Fibroblast of lung (primary cell): Measurements from ENCODE around the gene ZNF282. TPM values are rescaled to one million over a fixed set of nuclear protein-coding genes. Genes with fewer than 3 reads are reported as not detected.

Experiments
- DNase-seq, 2 donors: peaks; one replicate each; pipeline versions ENCODE4 v3.0.0 to v3.0.0-alpha.2; 2010; ENCODE audit warnings: low read depth in 2 of 2
- H2AFZ ChIP-seq: 2 replicates; pipeline ENCODE4 v1.5.1; 2012; ENCODE audit warnings: low read length, control low read depth, inconsistent platforms
- H3K27ac ChIP-seq: 2 replicates; pipeline ENCODE4 v1.5.1; 2011; ENCODE audit warnings: low read length, control low read depth; ENCODE audit not compliant: insufficient read depth
- H3K27me3 ChIP-seq: 2 replicates; pipeline ENCODE4 v1.5.1; 2011; ENCODE audit warnings: mild to moderate bottlenecking, low read length; ENCODE audit not compliant: control insufficient read depth, insufficient read depth
- H3K36me3 ChIP-seq: 2 replicates; pipeline ENCODE4 v1.5.1; 2011; ENCODE audit warnings: low read length; ENCODE audit not compliant: control insufficient read depth, insufficient read depth
- H3K4me1 ChIP-seq: 2 replicates; pipeline ENCODE4 v1.5.1; 2011; ENCODE audit warnings: low read length; ENCODE audit not compliant: control insufficient read depth, insufficient read depth; ENCODE audit errors: extremely low read depth
- H3K4me2 ChIP-seq: 2 replicates; pipeline ENCODE4 v1.5.1; 2011; ENCODE audit warnings: low read length, control low read depth; ENCODE audit not compliant: insufficient read depth; ENCODE audit errors: extremely low read depth
- H3K4me3 ChIP-seq, 4 experiments: fragments of 200-600 bp in 1 of 4; sonication (generic) in 1 of 4; replicated peaks in 1 of 4; 2 replicates each; pipeline ENCODE4 v1.5.1; 2011 to 2016; ENCODE audit warnings: low read length in 4 of 4, low read depth in 3 of 4, mild to moderate bottlenecking in 3 of 4, control low read depth in 2 of 4, inconsistent platforms in 1 of 4, mixed read lengths in 1 of 4; ENCODE audit not compliant: insufficient read depth in 1 of 4; ENCODE audit errors: control extremely low read depth in 1 of 4
- H3K79me2 ChIP-seq: 2 replicates; pipeline ENCODE4 v1.5.1; 2012; ENCODE audit warnings: mild to moderate bottlenecking, low read length, inconsistent platforms; ENCODE audit not compliant: control insufficient read depth, insufficient read depth
- H3K9ac ChIP-seq: 2 replicates; pipeline ENCODE4 v1.5.1; 2011; ENCODE audit warnings: mild to moderate bottlenecking, low read length, control low read depth; ENCODE audit not compliant: insufficient read depth
- H3K9me3 ChIP-seq: 2 replicates; pipeline ENCODE4 v1.5.1; 2012; ENCODE audit warnings: low read depth, low read length; ENCODE audit not compliant: control insufficient read depth, insufficient read depth
- H4K20me1 ChIP-seq: 2 replicates; pipeline ENCODE4 v1.5.1; 2011; ENCODE audit warnings: low read length; ENCODE audit not compliant: control insufficient read depth, insufficient read depth; ENCODE audit errors: extremely low read depth
- EZH2 ChIP-seq: IDR thresholded peaks from 2 replicates; pipeline ENCODE4 v1.5.1; 2012; ENCODE audit warnings: low read length, control low read depth, mild to moderate bottlenecking; ENCODE audit errors: missing control alignments
- polyA plus RNA-seq, 2 donors: library from polyadenylated mRNA; depleted of rRNA in 1 of 2; stranded (reverse) in 1 of 2; unstranded in 1 of 2; fragments of >200 nt; gene quantifications; 2 replicates each; pipeline ENCODE4 v1.2.1, GENCODE V29; 2011 to 2012; ENCODE audit warnings: missing spikeins in 1 of 2
- total RNA-seq: library from RNA; depleted of rRNA; stranded (reverse); fragments of >200 nt; gene quantifications from 2 replicates; pipeline ENCODE4 v1.2.1, GENCODE V29; 2014
- TF ChIP-seq, protein P1 (sequence below), 2 donors: IDR thresholded peaks in 1 of 2; conservative IDR thresholded peaks in 1 of 2; 1 replicate in 1 of 2; 2 replicates in 1 of 2; pipeline ENCODE4 v1.5.1; 2011 to 2012; ENCODE audit warnings: low read length in 2 of 2, control low read depth in 1 of 2, inconsistent platforms in 1 of 2, low read depth in 1 of 2, mild to moderate bottlenecking in 1 of 2

Gene ZNF282
- total and polyA plus RNA-seq, 2 donors (not counting 1 experiment from before 2014, with no cell fraction given): 6.8 to 23.1 TPM

DNA sequence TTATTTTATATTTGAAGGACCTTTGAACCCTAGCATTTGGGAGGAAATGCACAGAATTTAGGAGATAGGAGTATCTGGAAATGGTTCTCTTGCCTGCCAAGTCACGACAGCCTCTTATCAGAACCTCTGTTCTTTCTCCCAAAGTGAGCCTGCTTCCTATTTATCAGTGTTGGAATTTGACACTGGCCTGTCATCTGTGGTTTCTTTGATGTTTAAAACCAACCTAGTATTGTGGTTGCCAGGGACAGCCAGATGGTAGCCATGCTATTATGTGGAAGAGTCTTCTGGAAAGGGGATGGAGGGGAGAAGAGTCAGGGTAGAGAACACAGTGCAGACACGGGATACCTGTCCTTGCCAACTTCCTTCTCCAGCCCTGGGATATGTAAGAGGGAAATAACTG, 21.1 kb downstream of the ZNF282 start:
- H3K4me3 ChIP-seq: no peak overlapping the region
- no peaks in the 10 kb centered on the region for H3K9me3 ChIP-seq
- no peak overlapping the region for H3K9ac ChIP-seq
- no peak overlapping the region for H3K27ac ChIP-seq
- no peak for TF ChIP-seq EZH2
- H2AFZ ChIP-seq: no peak overlapping the region
- no peak for DNase-seq
- H3K79me2 ChIP-seq: no peaks in the 10 kb centered on the region
- H3K36me3 ChIP-seq: peaks cover 25% of the 10 kb centered on the region
- H3K27me3 ChIP-seq: no peaks in the 10 kb centered on the region
- no peak overlapping the region for H3K4me2 ChIP-seq
- H4K20me1 ChIP-seq: no peaks in the 10 kb centered on the region
- no peaks in the 10 kb centered on the region for H3K4me1 ChIP-seq

DNA sequence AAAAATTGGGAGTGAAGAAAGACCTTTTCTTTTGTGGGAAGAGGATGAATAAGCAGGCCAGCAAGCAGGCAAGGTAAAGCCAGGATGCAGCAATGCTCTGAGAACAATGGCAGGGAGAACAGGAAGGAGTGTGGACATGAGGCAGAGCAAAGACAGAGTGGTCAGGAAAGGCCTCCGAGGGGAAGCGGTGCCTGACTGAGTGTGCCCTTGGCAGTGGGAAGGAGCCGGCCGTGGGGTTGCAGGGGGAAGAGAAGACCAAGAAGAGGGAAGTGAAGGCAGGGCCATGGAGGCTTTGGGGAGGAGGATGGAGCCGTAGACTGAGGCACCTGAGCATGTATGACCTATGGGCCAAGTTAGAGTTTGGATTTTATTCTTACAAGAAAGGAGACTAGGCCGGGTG, 22.2 kb downstream of the ZNF282 start:
- Histone ChIP-seq H3K9me3 (no peaks in the 10 kb centered on the region), H3K36me3 (peaks cover 22% of the 10 kb centered on the region), H3K4me3 (no peak overlapping the region), H3K9ac (no peak overlapping the region), H3K79me2 (no peaks in the 10 kb centered on the region), H4K20me1 (no peaks in the 10 kb centered on the region), H3K4me1 (no peaks in the 10 kb centered on the region), H3K27ac (no peak overlapping the region), H2AFZ (no peak overlapping the region), H3K4me2 (no peak overlapping the region), H3K27me3 (no peaks in the 10 kb centered on the region)
- no peak for DNase-seq
- no peak for TF ChIP-seq EZH2
- TF ChIP-seq, protein P1, sequence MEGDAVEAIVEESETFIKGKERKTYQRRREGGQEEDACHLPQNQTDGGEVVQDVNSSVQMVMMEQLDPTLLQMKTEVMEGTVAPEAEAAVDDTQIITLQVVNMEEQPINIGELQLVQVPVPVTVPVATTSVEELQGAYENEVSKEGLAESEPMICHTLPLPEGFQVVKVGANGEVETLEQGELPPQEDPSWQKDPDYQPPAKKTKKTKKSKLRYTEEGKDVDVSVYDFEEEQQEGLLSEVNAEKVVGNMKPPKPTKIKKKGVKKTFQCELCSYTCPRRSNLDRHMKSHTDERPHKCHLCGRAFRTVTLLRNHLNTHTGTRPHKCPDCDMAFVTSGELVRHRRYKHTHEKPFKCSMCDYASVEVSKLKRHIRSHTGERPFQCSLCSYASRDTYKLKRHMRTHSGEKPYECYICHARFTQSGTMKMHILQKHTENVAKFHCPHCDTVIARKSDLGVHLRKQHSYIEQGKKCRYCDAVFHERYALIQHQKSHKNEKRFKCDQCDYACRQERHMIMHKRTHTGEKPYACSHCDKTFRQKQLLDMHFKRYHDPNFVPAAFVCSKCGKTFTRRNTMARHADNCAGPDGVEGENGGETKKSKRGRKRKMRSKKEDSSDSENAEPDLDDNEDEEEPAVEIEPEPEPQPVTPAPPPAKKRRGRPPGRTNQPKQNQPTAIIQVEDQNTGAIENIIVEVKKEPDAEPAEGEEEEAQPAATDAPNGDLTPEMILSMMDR (conservative IDR thresholded peaks at IDR 0.05 in 1 of 2, IDR thresholded peaks at IDR 0.05 in 1 of 2; ENCODE audit: low read depth in 1 of 2, low read length in 2 of 2): no peak

- Histone ChIP-seq H4K20me1 (no peaks in the 10 kb centered on the region), H2AFZ (no peak overlapping the region), H3K4me3 (no peak overlapping the region), H3K27ac (no peak overlapping the region), H3K27me3 (no peaks in the 10 kb centered on the region), H3K9me3 (no peaks in the 10 kb centered on the region), H3K79me2 (no peaks in the 10 kb centered on the region), H3K36me3 (peaks cover 17% of the 10 kb centered on the region), H3K4me2 (no peak overlapping the region), H3K9ac (no peak overlapping the region), H3K4me1 (no peaks in the 10 kb centered on the region)
- DNase-seq: peak in 1 of 2 donors; percentile 66
- TF ChIP-seq EZH2: no peak
- TF ChIP-seq, protein P1 (conservative IDR thresholded peaks at IDR 0.05 in 1 of 2, IDR thresholded peaks at IDR 0.05 in 1 of 2; ENCODE audit: low read depth in 1 of 2, low read length in 2 of 2): no peak
These were observed 23.4 kb downstream of the ZNF282 start for GRCh38 chr7:149218469-149219420.
